H1 (cell line): ENCODE measurements around the gene APP. TPM values are rescaled to one million over a fixed set of nuclear protein-coding genes. Genes with fewer than 3 reads are reported as not detected.

ENCODE experiments used
- CTCF ChIA-PET: fragments of 300-600 bp; sonication (Branson Sonifier 250); formaldehyde crosslinking; loops from one replicate; lab custom pipeline; 2021; ENCODE audit not compliant: partially characterized antibody; lab: Charles Lee
- POLR2A ChIA-PET: fragments of 300-600 bp; sonication (Branson Sonifier 250); formaldehyde crosslinking; loops from one replicate; lab custom pipeline; 2021; ENCODE audit warnings: inconsistent platforms; ENCODE audit not compliant: partially characterized antibody; lab: Charles Lee
- DNase-seq, 2 experiments: peaks; one replicate each; pipeline versions ENCODE4 v3.0.0 to v3.0.0-alpha.2; 2010 to 2022; ENCODE audit warnings: low spot score in 2 of 2, low read depth in 1 of 2, mixed read lengths in 1 of 2
- FAIRE-seq: peaks from 2 replicates; lab custom pipeline; 2011; peaks lifted over from hg19 to GRCh38; lab: Jason Lieb, UNC
- H2AFZ ChIP-seq: 2 replicates; pipeline ENCODE4 v1.8.1; 2012; ENCODE audit warnings: low read length, inconsistent platforms
- H2AK5ac ChIP-seq: 2 replicates; pipeline ENCODE4 v1.6.1; 2013; ENCODE audit warnings: low read depth, low read length
- H2BK120ac ChIP-seq: replicated peaks from 2 replicates; pipeline ENCODE3; 2013; ENCODE audit warnings: low read depth, low read length, inconsistent platforms
- H2BK12ac ChIP-seq: 2 replicates; pipeline ENCODE4 v1.6.1; 2013; ENCODE audit warnings: low read depth, low read length
- H2BK15ac ChIP-seq: 2 replicates; pipeline ENCODE4 v1.6.1; 2013; ENCODE audit warnings: low read length
- H2BK20ac ChIP-seq: 2 replicates; pipeline ENCODE4 v1.6.1; 2013; ENCODE audit warnings: low read length
- H2BK5ac ChIP-seq: 2 replicates; pipeline ENCODE4 v1.6.1; 2013; ENCODE audit warnings: low read depth, low read length
- H3K14ac ChIP-seq: 2 replicates; pipeline ENCODE4 v1.6.1; 2013; ENCODE audit warnings: inconsistent platforms; ENCODE audit not compliant: insufficient read length
- H3K18ac ChIP-seq: 2 replicates; pipeline ENCODE4 v1.6.1; 2013; ENCODE audit warnings: low read length; ENCODE audit errors: extremely low read depth
- H3K23ac ChIP-seq: 2 replicates; pipeline ENCODE4 v1.6.1; 2013; ENCODE audit warnings: inconsistent platforms; ENCODE audit not compliant: insufficient read length
- H3K23me2 ChIP-seq: 2 replicates; pipeline ENCODE4 v1.6.1; 2013; ENCODE audit warnings: low read depth, low read length
- H3K27ac ChIP-seq: 2 replicates; pipeline ENCODE4 v1.6.1; 2011; ENCODE audit warnings: low read depth, low read length, inconsistent platforms
- H3K27me3 ChIP-seq, 4 experiments: replicated peaks in 1 of 4; 1 replicate in 1 of 4; 2 replicates in 3 of 4; pipeline versions ENCODE4 v1.6.1 to v1.8.1; 2011 to 2013; ENCODE audit warnings: low read length in 3 of 4, mild to moderate bottlenecking in 3 of 4, inconsistent platforms in 2 of 4, mixed read lengths in 2 of 4, moderate library complexity in 1 of 4; ENCODE audit not compliant: control insufficient read depth in 3 of 4, insufficient read depth in 3 of 4; ENCODE audit errors: extremely low read depth in 1 of 4
- H3K36me3 ChIP-seq, 4 experiments: 2 replicates each; pipeline versions ENCODE4 v1.6.1 to v1.8.1; 2011 to 2013; ENCODE audit warnings: mild to moderate bottlenecking in 4 of 4, low read length in 3 of 4, moderate library complexity in 2 of 4, control low read depth in 1 of 4, inconsistent platforms in 1 of 4; ENCODE audit not compliant: insufficient read depth in 4 of 4, control insufficient read depth in 2 of 4
- H3K4ac ChIP-seq: replicated peaks from 2 replicates; pipeline ENCODE3; 2013; ENCODE audit warnings: low read length, low read depth, mixed read lengths, inconsistent platforms; ENCODE audit not compliant: insufficient read length
- H3K4me1 ChIP-seq, 4 experiments: replicated peaks in 1 of 4; 1 replicate in 1 of 4; 2 replicates in 3 of 4; pipeline versions ENCODE4 v1.6.1 to v1.8.1; 2011 to 2013; ENCODE audit warnings: low read length in 3 of 4, inconsistent platforms in 2 of 4, mixed read lengths in 1 of 4; ENCODE audit not compliant: insufficient read depth in 4 of 4, control insufficient read depth in 3 of 4
- H3K4me2 ChIP-seq, 2 experiments: 2 replicates each; pipeline versions ENCODE4 v1.6.1 to v1.8.1; 2011 to 2013; ENCODE audit warnings: low read depth in 2 of 2, low read length in 2 of 2, control low read depth in 1 of 2, inconsistent platforms in 1 of 2, mild to moderate bottlenecking in 1 of 2; ENCODE audit not compliant: insufficient read depth in 1 of 2
- H3K4me3 ChIP-seq, 4 experiments: fragments of 200-600, 300-600 bp in 1 of 4; sonication (generic), shearing (Covaris generic), sonication (Bioruptor Twin) in 1 of 4; 2 replicates each; pipeline versions ENCODE4 v1.5.1 to v1.8.1; 2011 to 2016; ENCODE audit warnings: low read length in 4 of 4, low read depth in 3 of 4, control low read depth in 2 of 4, inconsistent platforms in 2 of 4, mild to moderate bottlenecking in 2 of 4, mixed read lengths in 1 of 4, moderate library complexity in 1 of 4; ENCODE audit not compliant: insufficient read depth in 2 of 4; ENCODE audit errors: extremely low read depth in 1 of 4
- H3K56ac ChIP-seq: replicated peaks from 2 replicates; pipeline ENCODE3; 2013; ENCODE audit warnings: low read depth, mild to moderate bottlenecking, mixed read lengths, low read length, inconsistent platforms; ENCODE audit not compliant: insufficient read length
- H3K79me1 ChIP-seq: 2 replicates; pipeline ENCODE4 v1.6.1; 2013; ENCODE audit warnings: low read depth, low read length, control low read depth
- H3K79me2 ChIP-seq, 2 experiments: 2 replicates each; pipeline versions ENCODE4 v1.6.1 to v1.8.1; 2012 to 2013; ENCODE audit warnings: low read length in 2 of 2, mild to moderate bottlenecking in 2 of 2, inconsistent platforms in 1 of 2; ENCODE audit not compliant: insufficient read depth in 2 of 2, control insufficient read depth in 1 of 2
- H3K9ac ChIP-seq, 4 experiments: replicated peaks in 1 of 4; 1 replicate in 1 of 4; 2 replicates in 3 of 4; pipeline versions ENCODE4 v1.6.1 to v1.8.1; 2011 to 2013; ENCODE audit warnings: low read depth in 3 of 4, low read length in 3 of 4, control low read depth in 2 of 4, mild to moderate bottlenecking in 2 of 4, moderate library complexity in 2 of 4, inconsistent platforms in 1 of 4; ENCODE audit errors: extremely low read depth in 1 of 4
- H3K9me3 ChIP-seq, 2 experiments: 2 replicates each; pipeline versions ENCODE4 v1.6.1 to v1.8.1; 2012 to 2013; ENCODE audit warnings: mild to moderate bottlenecking in 2 of 2, moderate library complexity in 2 of 2, control low read depth in 1 of 2, inconsistent platforms in 1 of 2, low read depth in 1 of 2, low read length in 1 of 2, mixed read lengths in 1 of 2; ENCODE audit not compliant: insufficient read depth in 2 of 2
- H4K20me1 ChIP-seq, 2 experiments: replicated peaks in 1 of 2; 2 replicates each; pipeline versions ENCODE3 to v1.8.1; 2011 to 2013; ENCODE audit warnings: inconsistent platforms in 2 of 2, low read length in 2 of 2, mild to moderate bottlenecking in 1 of 2; ENCODE audit not compliant: insufficient read depth in 2 of 2, control insufficient read depth in 1 of 2
- H4K5ac ChIP-seq: 2 replicates; pipeline ENCODE4 v1.6.1; 2013; ENCODE audit warnings: low read length, low read depth, mixed read lengths, inconsistent platforms; ENCODE audit not compliant: insufficient read length
- H4K8ac ChIP-seq: 2 replicates; pipeline ENCODE4 v1.8.0; 2013; ENCODE audit warnings: mild to moderate bottlenecking, moderate library complexity, low read length, inconsistent platforms; ENCODE audit not compliant: insufficient read depth; ENCODE audit errors: extremely low read depth
- H4K91ac ChIP-seq: replicated peaks from 2 replicates; pipeline ENCODE3; 2013; ENCODE audit warnings: low read length, mixed read lengths, inconsistent platforms; ENCODE audit not compliant: insufficient read length
- ASH2L ChIP-seq: fragments of 200-600, 300-600 bp; sonication (generic); IDR thresholded peaks from one replicate; pipeline ENCODE4 v1.7.1; 2017; ENCODE audit warnings: low read length
- CHD2 ChIP-seq: IDR thresholded peaks from 2 replicates; pipeline ENCODE4 v1.6.1; 2012; ENCODE audit warnings: low read length, improper control_type of control experiment
- FOSL1 ChIP-seq: IDR thresholded peaks from 2 replicates; pipeline ENCODE4 v1.6.1; 2011; ENCODE audit warnings: mild to moderate bottlenecking, low read depth, low read length, moderate library complexity; ENCODE audit not compliant: insufficient read depth
- GABPA ChIP-seq: IDR thresholded peaks from 2 replicates; pipeline ENCODE4 v1.6.1; 2011; ENCODE audit warnings: mild to moderate bottlenecking, low read length, moderate library complexity, borderline replicate concordance; ENCODE audit not compliant: insufficient read depth
- PHF8 ChIP-seq: fragments of 200-600 bp; sonication (generic); conservative IDR thresholded peaks from 2 replicates; pipeline ENCODE4 v1.7.1; 2012; ENCODE audit warnings: low read depth, mild to moderate bottlenecking, inconsistent platforms, low read length, moderate library complexity
- RFX5 ChIP-seq: IDR thresholded peaks from 2 replicates; pipeline ENCODE4 v1.6.1; 2011; ENCODE audit warnings: low read depth, low read length, improper control_type of control experiment, borderline replicate concordance
- SIRT6 ChIP-seq: IDR thresholded peaks from one replicate; pipeline ENCODE4 v1.7.1; 2012; ENCODE audit warnings: low read length, inconsistent platforms
- SP1 ChIP-seq: IDR thresholded peaks from 2 replicates; pipeline ENCODE4 v1.6.1; 2011; ENCODE audit warnings: low read depth, low read length
- WGBS, 2 experiments: shearing (Covaris generic) in 1 of 2; methylation state at CpG; one replicate each; pipeline versions ENCODE4 v1.1.6 to v1.1.7; 2013 to 2015; ENCODE audit warnings: low lambda C conversion rate in 2 of 2, mixed read lengths in 2 of 2, inconsistent platforms in 1 of 2, low coverage in 1 of 2, missing lambda C conversion rate in 1 of 2; ENCODE audit not compliant: insufficient replicate concordance in 2 of 2, insufficient coverage in 1 of 2, insufficient read length in 1 of 2; ENCODE audit errors: extremely low coverage in 1 of 2, missing lambda C conversion rate in 1 of 2; 5-methylcytosine and 5-hydroxymethylcytosine counted together
- polyA plus RNA-seq, 7 experiments: library from polyadenylated mRNA; depleted of rRNA in 3 of 7; stranded (reverse) in 5 of 7; unstranded in 2 of 7; fragments of >200 nt in 5 of 7; fragments of 200-250 nt in 2 of 7; gene quantifications; 1 replicate in 5 of 7; 2 replicates in 1 of 7; 4 replicates in 1 of 7; pipeline versions ENCODE4 v1.2.1 to v1.2.3, GENCODE V29; 2011 to 2013; ENCODE audit warnings: missing spikeins in 2 of 7, mixed read lengths in 2 of 7
- total RNA-seq: library from RNA; stranded (reverse); fragmentation: NEBNext Ultra II Directional; extraction: Animal tissue kit (Norgen Biotek cat#: 25700); gene quantifications from 2 replicates; pipeline ENCODE4 v1.2.1, GENCODE V29; 2021

APP gene
- total and polyA plus RNA-seq, 2 of the 8 experiments (the other 6 are each of a cell fraction or from before 2014, with no cell fraction given), result 375 to 551 TPM

DNA sequence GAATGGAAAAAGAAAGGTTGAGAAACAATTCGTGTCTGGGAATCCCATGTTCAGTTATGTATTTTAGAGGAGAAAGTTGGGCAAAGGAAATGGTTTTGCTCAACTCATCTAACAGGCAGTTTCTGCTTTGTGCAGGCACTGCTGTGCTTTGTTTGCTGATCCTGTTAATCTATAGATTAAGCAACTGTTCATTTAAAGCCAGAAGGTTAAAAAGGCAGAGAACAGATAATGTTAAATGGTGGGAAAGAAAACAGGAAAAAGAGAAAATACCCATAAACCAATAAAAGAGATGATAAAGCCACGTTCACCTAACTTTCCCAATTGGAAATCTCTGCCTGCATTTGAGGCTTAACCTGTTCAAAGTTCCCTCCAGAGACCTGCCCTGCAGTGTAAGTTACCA, 70.0 kb downstream of the APP start:
- TF ChIP-seq FOSL1 (no peak), CHD2 (no peak), PHF8 (no peak), ASH2L (no peak), RFX5 (no peak), SIRT6 (no peak), GABPA (no peak), SP1 (no peak)
- TF ChIP-seq, all 59 proteins: peak for 0
- Histone ChIP-seq H3K79me1 (peaks cover 9% of the 10 kb centered on the region; the same call in 1 of the 2 replicates), H3K18ac (no peak overlapping the region), H3K27me3 (no peaks in the 10 kb centered on the region; a peak in 1 of 7 replicates), H2AK5ac (no peak overlapping the region), H3K79me2 (peaks cover 6 to 96% of the 10 kb centered on the region in 2 experiments; a peak in 3 of 4 replicates), H3K4me3 (no peak overlapping the region), H3K23me2 (no peaks in the 10 kb centered on the region), H2BK120ac (no peak overlapping the region), H3K27ac (no peak overlapping the region), H2AFZ (no peak overlapping the region), H2BK15ac (no peak overlapping the region), H3K56ac (no peak overlapping the region), H4K8ac (no peak overlapping the region), H4K20me1 (peaks cover 7 to 10% of the 10 kb centered on the region in 2 experiments), H3K4ac (no peak overlapping the region), H4K91ac (no peak overlapping the region), H4K5ac (no peak overlapping the region), H3K4me2 (no peak overlapping the region), H3K14ac (no peak overlapping the region), H2BK12ac (no peak overlapping the region), H3K36me3 (peaks cover 0 to 8% (median 3%) of the 10 kb centered on the region in 4 experiments; a peak in 3 of 8 replicates), H3K23ac (no peak overlapping the region), H2BK5ac (no peak overlapping the region), H3K4me1 (peaks cover 0 to 9% (median 4%) of the 10 kb centered on the region in 4 experiments; a peak in 3 of 7 replicates), H3K9me3 (no peaks in the 10 kb centered on the region), H3K9ac (no peak overlapping the region), H2BK20ac (no peak overlapping the region)
- POLR2A ChIA-PET, result no interaction called here
- DNase-seq, result no peak
- CTCF ChIA-PET, result no interaction called here
- FAIRE-seq, result no peak
- WGBS, 2 experiments, result 86% methylated on average over 2 of the region's 2 CpGs; no CpG with 5 or more reads in 1 of the 2 experiments
